Left renal cortex interstitium (tissue), 4 donors: ENCODE data around the gene AMBRA1. TPM values are rescaled to one million over a fixed set of nuclear protein-coding genes. Genes with fewer than 3 reads are reported as not detected.

Experiments used
- DNase-seq, 4 donors: peaks; one replicate each; pipeline ENCODE4 v3.0.0-alpha.2; 2013; ENCODE audit warnings: low read depth in 4 of 4, low spot score in 2 of 4, missing footprints in 1 of 4
- polyA plus RNA-seq, 4 donors: library from polyadenylated mRNA; unstranded; fragments of 120-200 nt; gene quantifications; one replicate each; pipeline ENCODE4 v1.2.1, GENCODE V29; 2013; ENCODE audit not compliant: insufficient read length in 4 of 4

The AMBRA1 gene
- polyA plus RNA-seq, 4 donors, result 24.6 to 28.4 (median 26.3) TPM

DNA sequence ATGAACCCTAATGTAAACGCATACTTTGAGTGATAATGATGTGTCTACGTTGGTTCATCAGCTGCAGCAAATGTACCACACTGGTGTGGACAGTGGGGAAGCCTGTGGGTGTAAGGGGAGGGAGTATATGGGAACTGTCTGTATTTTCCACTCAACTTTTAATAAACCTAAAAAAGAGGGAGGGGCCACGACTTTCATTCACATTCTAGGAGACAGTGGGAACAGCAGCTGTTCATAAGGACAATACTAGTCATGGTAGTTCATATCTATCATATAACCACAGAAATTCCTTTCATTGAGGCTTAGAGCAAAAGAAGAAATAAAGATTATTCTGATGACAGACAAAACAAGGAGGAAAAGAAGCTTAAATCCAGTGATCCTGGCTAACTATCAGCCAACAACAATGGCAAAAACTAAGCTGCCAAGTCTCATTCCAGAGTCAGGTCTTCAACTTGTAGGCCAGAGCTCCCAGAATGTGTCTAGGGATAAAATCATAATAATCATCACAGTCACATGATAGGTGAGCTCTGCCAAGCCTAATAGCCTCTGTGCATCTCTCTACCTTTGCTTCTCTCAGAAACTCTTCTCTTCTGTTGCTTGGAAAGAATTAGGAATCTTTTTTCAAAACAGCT, 142.9 kb downstream of the AMBRA1 start:
- no peak for DNase-seq

DNA sequence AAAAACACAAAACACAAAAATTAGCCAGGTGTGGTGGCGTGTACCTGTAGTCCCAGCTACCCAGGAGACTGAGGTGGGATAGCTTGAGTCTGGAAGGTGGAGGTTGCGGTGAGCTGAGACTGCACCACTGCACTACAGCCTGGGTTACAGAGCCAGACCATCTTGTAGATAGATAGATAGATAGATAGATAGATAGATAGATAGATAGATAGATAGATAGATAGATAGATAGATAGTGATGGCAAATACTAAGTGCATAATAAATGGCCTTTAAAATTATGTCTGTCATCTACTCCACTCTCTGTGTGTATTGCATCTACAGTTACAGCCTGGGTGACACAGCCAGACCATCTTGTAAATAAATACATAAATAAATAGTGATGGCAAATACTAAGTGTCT, 146.3 kb downstream of the AMBRA1 start:
- no peak for DNase-seq

DNA sequence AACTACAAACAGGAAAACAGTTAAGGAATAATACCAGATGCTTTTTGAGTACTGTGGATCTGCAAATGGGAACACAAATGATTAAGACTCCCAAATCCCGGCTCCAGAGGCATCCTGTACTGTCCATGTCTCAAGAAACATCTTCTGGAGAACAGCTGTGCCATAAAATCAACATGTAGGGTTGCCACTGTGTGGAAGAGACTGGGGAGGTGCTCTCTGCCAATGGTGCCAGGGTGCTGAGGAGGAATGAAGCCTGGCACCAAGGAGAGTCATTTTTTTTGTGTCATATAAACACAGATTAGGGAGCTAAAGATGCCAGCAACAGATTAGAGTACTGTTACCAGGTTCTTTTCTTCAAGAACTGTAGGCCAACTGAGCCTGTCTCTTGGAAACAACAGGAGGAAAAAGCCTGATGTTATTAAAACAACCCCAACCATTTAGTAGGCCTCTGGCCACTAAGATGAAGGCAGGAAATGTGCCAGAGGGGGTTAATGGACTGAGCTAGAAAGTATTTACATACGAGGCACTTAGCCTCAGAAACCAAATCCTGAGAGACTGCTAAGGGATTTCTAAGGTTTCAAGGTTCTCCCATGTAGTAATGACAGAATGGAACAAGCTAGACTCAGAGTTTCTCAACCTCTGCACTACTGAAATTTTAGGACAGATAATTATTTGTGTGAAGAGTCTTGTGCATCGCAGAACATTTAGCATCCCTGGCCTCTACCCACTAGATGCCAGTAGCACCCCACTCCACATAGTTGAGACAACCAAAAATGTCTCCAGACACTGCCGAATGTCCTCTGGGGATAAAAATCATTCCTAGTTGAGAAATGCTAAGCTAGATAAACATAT, 147.7 kb downstream of the AMBRA1 start:
- DNase-seq, result peak in 1 of 4 donors; percentile 16

DNA sequence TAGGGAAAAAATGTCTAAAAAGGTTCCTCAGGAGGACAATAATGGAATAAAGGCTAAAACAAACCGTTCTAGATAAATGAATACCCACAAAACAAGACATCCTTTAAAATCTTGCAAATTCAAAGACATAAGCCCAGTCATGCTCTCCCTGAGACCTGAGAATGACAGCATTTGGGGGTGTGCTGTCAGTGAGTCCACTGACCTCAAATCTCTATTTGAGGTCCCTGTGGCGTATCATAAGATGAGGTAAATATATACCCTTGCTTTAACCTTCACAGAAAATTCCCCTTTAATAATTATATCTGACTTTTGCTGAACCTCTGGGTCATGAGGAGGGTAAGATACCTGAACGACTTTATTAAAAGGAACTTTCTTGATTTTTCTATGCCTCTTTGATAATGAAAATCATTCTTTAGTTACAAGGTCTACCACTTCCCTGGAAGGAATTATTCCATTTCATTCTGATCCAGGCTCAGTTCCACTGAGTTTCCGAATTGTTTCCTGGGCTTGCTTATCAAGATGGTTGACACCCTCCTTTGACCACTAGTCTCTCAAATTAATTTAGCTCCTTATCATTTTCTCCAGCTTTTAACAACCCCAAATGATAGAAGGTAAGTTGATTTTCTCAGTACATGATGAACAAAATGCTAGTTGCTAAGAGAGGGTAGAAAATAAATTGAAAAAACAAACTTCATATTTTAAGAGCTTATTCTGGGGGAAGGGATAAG, 148.5 kb downstream of the AMBRA1 start:
- no peak for DNase-seq

DNA sequence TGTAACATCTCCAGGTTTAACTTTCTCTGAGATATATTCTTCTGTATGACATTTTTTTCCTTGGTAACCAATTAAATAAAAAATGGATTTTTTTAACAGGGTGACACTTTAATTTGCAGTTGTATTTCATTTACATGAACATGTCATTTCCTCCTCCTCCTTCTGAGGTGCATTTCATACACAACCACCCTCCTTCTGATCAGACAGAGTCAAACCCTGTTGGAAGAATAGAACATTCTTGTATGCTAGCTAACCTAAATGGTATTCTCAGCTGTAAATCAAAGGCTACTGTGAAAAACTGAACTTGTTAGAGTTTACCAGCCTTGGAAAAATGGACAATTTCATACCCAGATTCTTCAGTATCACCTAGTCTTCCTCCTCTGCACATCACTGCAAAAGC, 149.5 kb downstream of the AMBRA1 start:
- no peak for DNase-seq

DNA sequence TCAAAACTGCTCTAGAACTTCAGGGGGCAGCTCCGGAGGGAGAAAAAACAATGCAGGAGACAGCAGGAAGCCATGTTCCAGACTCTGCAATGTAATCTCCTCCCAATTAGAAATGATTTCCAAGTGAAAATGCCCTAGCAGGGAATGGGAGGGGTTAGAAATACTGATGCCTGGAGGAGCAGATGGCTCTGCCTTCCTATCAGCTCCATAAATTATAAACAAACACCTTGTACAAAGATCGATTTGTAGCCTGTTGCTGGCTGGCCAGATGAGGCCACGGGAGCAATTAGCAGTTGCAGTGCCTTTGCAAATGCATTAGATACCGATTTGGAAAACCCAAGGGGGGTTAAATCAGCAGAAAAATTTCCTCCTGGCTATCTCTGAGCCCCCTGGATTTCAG, 155.6 kb downstream of the AMBRA1 start:
- no peak for DNase-seq

DNA sequence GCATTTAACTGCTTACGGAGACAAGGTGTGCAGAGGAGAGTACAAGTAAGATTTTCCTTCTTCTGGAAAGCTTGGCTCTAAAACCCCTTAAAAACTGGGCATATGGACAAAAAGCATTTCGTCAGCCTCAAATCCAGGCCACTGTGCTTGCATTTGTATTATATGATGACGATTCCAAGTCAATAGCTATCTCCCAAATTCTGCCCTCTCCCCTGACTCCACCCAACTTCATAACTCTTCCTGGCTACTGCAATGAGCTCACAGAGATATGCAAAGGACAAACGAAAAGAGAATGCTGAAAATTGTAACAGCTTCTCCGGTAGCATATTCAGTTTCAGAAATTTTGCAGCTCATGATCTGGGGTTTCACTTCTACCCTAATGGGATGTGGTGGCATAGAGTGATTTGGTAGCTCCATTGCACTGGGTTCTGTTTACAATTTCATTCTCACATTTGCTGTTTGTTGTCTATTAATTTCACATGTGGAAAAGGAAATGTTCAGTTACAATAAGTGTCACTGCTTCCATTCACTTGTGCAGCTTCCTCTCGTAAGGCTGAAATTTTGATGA, 156.6 kb downstream of the AMBRA1 start:
- DNase-seq, result no peak

DNA sequence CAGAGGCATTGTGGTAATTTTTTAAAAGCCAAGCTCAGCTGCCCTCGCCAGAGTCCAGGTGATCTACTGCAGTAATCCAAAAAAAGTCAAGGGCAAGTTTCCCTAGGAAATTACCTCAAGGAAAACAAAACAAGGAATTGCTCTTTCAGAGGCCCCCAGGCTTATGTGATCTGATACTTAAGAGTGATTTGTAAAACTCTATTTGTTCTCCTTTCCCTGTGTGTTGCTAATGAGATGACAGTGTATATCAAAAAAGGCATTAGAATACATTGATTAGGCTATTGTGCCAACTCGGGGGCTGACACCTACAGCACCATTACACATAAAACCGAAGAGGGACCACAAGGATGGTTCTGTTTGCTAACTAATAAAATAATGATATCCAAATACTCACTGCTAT, 157.7 kb downstream of the AMBRA1 start:
- DNase-seq, result no peak

DNA sequence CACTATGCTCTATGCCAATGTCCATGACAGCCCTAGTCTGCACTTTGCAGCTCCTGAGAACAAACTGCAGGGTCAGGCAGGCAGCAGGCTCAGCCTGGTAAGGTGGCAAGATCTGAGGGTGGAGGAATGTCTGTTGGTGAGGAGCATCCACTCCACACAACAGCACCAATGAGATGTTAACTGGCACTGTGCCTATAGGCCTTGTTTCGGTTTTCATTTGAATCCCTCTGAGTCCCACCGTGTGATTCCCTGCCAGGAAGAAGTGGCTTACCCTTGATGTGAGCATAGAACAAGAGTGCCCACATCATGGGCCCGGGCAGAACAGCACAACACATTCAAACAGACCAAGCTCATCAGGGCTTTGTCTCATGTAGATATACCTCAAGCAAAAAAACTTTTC, 158.1 kb downstream of the AMBRA1 start:
- DNase-seq, result no peak

DNA sequence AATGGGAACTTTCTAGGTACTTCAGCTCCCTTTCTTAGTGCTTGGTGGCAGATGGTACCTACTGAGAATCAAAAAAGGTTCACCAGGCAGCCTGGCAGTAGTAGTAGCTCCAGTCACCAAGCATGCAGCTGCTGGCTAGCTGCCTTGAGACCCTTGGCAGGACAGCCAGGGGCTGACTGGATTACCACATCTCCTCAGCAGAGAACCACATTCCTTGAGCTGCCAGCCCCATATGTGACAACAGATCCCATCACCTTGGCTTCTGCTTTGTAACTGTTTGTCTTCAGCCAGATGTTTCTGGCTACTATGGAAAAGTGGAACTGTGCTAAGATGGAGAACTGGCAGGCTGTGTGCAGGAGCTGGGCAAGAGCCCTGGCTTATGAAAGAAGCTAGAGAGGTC, 162.6 kb downstream of the AMBRA1 start:
- DNase-seq, result no peak

DNA sequence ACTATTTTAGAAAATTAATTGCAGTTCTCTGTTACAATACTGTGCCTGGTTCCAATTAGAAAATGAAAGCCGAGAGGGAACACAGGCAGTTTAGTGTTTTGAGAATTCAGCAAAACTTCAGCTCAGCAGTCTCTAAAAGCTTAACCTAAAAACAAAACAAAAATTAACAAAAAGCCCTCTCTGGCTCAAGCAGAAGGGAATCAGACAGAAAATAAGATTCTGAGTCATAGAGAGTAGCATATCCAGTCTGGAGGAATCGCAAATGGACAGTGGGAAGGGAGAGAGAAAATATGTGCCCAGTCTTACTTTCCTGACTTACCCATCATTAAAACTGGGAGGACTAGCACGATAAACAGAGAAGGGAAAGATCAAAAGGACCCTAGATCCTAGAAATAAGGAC, 164.1 kb downstream of the AMBRA1 start:
- DNase-seq, result no peak

DNA sequence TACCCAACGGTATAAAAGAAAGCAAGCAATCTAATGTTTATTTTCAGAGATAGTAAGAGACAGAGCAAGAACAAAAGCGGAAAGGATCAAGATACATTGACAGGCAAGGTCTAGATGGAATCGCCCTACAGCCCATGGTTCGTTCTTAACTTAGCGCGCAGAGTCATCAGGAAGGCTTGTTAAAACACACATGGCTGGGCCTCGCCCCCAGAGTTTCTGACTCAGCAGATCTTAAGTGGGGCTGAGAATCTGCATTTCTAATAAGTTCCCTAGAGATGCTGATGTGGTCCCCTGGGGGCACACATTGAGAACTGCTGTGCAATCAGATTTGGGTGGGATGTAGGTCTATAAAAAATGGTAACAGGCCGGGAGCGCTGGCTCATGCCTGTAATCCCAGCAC, 166.5 kb downstream of the AMBRA1 start:
- no peak for DNase-seq

DNA sequence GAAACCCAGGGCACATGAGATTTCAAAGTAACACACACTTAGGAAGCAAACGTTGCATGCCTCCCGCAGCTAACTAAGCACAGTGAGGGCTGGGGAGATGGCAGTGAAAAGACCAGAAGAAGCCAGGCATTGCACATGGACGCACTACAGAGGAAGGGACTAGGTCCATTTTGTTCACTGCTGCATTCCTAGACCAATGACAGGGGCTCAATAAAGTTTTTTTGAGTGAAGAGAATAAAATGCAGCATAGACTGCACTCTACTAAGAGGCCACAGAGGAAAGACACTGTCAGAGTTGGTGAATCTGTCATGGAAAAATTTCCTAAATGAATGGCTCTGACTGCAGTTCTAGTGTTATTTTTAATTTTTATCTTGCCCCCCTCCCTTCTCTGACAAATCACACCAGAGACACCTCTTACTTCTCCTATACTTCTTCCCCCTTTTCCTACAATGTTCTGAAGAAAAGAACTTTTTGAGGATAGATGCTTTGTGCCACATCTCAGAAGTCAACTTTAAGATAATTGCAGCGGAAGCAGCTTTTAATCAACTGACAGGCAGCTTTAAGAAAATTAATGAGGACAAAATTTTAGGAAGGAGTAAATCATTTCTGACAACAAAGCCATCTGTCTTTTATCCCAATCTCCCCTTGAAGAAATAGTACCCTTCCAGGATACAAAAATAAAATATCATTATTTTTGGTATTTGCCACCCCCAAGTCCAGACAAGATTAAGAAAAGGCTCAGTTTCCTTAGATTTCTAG, 167.4 kb downstream of the AMBRA1 start:
- DNase-seq, result no peak

DNA sequence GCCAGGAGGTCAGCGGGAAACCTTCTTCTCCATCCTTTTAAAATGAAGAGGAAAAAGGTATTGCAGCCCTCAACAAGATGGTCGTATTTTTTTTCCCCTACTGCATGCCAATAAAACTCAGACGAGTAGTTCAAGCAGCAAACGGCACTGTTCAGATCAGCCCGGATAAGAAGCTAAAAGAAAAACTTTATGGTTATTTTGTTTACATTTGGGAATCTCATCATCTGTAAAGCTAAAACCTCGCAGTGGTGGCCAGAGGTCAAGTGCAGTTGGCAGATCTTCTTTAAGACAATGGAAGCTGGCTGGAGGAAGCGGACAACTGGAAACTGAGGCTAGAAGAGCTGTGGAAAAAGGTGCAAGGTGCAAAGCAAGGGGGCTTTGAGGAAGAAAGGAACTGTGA, 171.2 kb downstream of the AMBRA1 start:
- DNase-seq, result no peak

DNA sequence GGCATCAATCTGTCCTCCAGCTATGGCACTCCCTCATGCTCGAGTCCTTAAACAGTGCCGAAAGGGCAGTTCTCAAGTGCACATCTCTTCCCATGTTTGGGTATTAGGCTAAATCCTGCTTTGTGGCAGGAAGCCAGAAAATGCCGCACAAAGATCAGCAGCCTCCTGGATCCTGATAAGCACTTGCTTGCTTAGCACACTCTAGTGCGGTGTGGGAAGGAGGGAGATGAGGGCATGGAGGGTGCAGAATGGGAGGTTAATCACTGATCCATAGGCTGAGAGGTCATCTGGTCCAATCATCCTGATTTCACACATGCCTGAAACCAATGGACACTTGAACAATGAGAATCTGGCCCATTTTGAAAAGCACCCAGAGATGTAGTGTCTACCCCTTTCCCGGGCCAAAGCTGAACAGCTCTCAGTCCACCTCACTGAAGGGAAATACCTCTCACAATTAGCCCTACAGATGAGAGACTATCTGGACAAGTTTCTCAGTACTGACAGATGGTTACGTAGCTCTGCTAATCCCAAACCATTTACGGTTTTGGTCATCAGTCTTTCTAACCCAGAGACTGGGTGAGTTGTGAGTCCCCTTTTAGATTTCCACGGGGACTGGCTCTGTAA, 172.5 kb downstream of the AMBRA1 start:
- DNase-seq, result no peak

DNA sequence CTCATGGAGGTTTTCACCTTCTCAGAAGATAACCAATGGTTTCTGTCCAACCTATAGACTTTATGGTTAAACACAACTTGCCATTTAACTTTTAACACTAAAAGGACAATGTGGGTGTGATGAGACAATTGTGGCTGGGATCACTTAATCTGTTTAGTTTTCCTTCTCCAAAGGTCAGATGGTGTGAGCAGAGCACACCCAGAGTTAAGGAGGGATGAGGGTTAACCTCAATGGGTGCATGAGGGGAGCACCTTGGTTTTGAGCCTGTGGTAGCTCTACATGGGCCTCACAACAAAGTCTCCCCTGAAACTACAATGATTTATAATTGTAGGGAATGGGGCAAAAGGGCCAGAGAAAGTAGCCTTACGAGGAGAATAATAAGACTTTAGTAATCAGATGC, 173.3 kb downstream of the AMBRA1 start:
- DNase-seq, result no peak

DNA sequence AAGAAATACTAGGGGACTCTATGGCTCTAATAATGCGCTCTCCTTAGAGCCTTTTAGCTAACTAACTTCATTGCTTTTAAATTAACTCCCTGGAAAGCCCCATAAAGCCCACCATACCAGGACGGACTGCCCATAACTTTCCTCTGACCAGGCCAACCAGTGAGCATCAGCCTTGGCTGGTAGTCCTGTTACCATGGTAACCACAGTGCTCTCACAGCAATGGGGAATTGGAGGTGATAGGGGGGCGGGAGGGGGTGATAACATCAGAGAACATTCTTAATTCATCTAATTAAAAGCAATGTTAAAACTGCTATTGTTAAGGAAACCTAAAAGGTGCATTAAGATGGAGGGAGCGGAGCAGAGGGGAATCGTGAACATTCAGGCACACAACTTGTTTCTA, 175.1 kb downstream of the AMBRA1 start:
- no peak for DNase-seq

DNA sequence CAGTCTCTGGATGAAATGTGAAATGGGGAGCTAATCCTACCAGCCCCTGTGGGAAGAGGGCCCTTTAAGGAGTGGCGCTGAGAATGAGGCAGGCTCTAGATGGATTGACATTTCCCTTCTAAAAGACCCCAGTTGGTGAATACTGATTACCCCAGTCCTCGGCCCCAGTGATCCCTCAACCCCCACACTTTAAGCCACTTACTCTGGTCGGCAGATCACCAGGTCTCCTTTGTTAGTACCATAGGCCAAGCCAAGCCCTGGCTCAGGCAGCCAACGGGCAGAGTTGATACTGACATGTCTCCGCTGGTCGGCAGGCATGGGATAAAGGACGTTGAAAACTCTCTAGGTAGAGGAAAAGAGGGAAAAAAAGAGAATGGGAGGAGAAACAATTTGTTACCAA, 176.1 kb downstream of the AMBRA1 start:
- no peak for DNase-seq

DNA sequence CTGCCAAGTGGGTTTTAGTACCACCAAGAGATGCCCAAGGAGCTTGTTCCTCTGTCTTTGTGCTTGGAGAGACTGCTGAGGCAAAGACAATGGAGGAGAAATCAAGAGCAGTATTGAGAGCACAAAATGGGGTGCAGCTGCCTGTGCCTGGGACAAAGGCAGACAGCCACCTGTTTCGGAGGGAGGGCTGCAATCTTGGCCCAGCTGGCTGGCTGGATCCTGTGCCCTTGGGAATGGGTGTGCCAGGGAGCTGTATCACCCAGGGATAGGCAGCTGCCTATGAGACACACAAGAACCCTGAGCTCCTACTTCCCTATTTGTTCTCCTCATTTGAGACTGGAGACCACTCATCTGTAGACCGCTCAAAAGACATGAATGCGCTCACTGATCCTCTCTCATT, 178.9 kb downstream of the AMBRA1 start:
- DNase-seq, result no peak

DNA sequence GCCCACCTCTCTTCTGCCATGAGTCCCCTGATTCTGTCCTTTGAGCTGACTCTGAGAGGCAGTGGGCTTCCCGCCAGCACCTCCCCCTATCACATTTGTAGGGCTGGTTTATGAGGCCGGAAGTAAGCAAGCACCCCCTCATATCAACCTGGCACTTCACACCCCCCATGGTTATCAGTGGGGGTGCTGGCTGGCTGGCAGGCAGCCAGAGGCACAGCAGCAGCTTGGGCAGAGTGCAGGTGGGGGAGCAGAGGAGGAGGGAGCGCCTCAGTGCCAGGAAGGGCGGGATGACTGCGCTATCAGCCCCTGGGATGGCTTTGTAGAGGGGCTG, 179.4 kb downstream of the AMBRA1 start:
- no peak for DNase-seq
